Measurements from ENCODE around the gene CCNK.

CCNK gene

GRCh38 chr14:99535908-99536778 is 54.9 kb downstream of the CCNK start:
- DNase-seq (ENCODE audit: low read depth in 2 of 2), result no peak

GRCh38 chr14:99537399-99537798 is 56.2 kb downstream of the CCNK start:
- no peak for DNase-seq (ENCODE audit: low read depth in 2 of 2)

- no peak for DNase-seq (ENCODE audit: low read depth in 2 of 2)
Measured at GRCh38 chr14:99538275-99538674, 57.1 kb downstream of the CCNK start.

GRCh38 chr14:99538733-99539132 is 57.5 kb downstream of the CCNK start:
- no peak for DNase-seq (ENCODE audit: low read depth in 2 of 2)

GRCh38 chr14:99539491-99539890 is 58.3 kb downstream of the CCNK start:
- DNase-seq (ENCODE audit: low read depth in 2 of 2), result no peak

GRCh38 chr14:99540196-99541032 is 59.2 kb downstream of the CCNK start:
- no peak for DNase-seq (ENCODE audit: low read depth in 2 of 2)

- no peak for DNase-seq (ENCODE audit: low read depth in 2 of 2)
Measured at GRCh38 chr14:99541211-99541610, 60.0 kb downstream of the CCNK start.

GRCh38 chr14:99541677-99542470 is 60.7 kb downstream of the CCNK start:
- DNase-seq (ENCODE audit: low read depth in 2 of 2), result no peak

GRCh38 chr14:99542566-99542965 is 61.4 kb downstream of the CCNK start:
- no peak for DNase-seq (ENCODE audit: low read depth in 2 of 2)

- DNase-seq (ENCODE audit: low read depth in 2 of 2), result no peak
Measured at GRCh38 chr14:99543370-99543769, 62.2 kb downstream of the CCNK start.

- no peak for DNase-seq (ENCODE audit: low read depth in 2 of 2)
Measured at GRCh38 chr14:99543985-99544384, 62.8 kb downstream of the CCNK start.

GRCh38 chr14:99544991-99545390 is 63.8 kb downstream of the CCNK start:
- no peak for DNase-seq (ENCODE audit: low read depth in 2 of 2)

GRCh38 chr14:99545586-99545985 is 64.4 kb downstream of the CCNK start:
- no peak for DNase-seq (ENCODE audit: low read depth in 2 of 2)

- DNase-seq (ENCODE audit: low read depth in 2 of 2), result no peak
Measured at GRCh38 chr14:99546234-99546879, 65.1 kb downstream of the CCNK start.

- no peak for DNase-seq (ENCODE audit: low read depth in 2 of 2)
Measured at GRCh38 chr14:99548255-99548654, 67.0 kb downstream of the CCNK start.

- DNase-seq (ENCODE audit: low read depth in 2 of 2), result no peak
Measured at GRCh38 chr14:99548871-99549515, 67.8 kb downstream of the CCNK start.

- no peak for DNase-seq (ENCODE audit: low read depth in 2 of 2)
Measured at GRCh38 chr14:99549684-99550083, 68.5 kb downstream of the CCNK start.

GRCh38 chr14:99550387-99550992 is 69.3 kb downstream of the CCNK start:
- no peak for DNase-seq (ENCODE audit: low read depth in 2 of 2)

- DNase-seq (ENCODE audit: low read depth in 2 of 2), result no peak
Measured at GRCh38 chr14:99551034-99551922, 70.1 kb downstream of the CCNK start.
